NCI-H524 (cell line): ENCODE data around the gene HOXC13.

Experiments used
- DNase-seq, 2 experiments: peaks; one replicate each; lab custom pipeline; 2025; lab: John Stamatoyannopoulos, UW

HOXC13 gene

DNA sequence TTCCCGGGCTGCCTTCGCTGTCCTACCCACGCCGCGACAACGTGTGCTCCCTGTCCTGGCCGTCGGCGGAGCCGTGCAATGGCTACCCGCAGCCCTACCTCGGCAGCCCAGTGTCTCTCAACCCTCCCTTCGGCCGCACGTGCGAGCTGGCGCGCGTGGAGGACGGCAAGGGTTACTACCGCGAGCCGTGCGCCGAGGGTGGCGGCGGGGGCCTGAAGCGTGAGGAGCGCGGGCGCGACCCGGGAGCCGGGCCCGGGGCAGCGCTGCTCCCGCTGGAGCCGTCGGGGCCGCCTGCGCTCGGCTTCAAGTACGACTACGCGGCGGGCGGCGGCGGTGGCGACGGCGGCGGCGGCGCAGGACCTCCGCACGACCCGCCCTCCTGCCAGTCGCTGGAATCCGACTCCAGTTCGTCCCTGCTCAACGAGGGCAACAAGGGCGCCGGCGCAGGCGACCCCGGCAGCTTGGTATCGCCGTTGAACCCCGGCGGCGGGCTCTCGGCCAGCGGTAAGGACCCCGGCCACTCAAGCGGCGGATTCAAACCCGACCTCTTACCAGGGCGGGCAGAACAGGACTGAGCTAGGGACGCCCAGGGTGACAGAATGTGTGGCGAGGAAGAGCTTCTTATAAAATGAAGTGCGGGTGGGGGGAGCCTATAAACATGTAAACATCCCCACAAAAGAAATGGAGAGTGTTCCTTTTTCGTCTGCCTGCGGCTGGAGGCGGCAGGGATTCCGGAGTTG is 16.6 kb downstream of the HOXC13 start:
- DNase-seq = no peak

DNA sequence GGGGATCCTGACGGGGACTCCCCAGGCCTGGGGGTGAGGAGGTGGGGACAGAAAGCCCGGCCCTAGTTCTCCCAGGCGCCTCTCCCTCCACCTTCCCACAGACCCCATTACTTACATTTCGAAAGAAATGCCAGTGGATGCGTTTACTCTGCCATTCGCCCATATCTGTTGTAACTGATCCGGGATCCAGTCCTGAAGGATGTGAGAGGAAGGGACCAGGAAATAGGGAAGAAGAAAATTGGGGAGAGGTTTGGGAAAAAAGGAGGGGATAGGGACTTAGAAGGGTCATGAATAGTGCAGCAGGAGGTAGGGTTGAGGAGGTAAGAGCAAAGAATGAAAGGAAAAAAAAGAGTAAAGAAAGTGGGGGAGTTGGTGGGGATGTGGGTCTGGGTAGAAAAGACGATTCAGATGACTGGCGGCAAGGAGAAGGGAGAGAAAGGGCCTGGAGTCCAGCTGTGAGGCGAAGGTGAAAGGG is 17.2 kb downstream of the HOXC13 start:
- DNase-seq = no peak

DNA sequence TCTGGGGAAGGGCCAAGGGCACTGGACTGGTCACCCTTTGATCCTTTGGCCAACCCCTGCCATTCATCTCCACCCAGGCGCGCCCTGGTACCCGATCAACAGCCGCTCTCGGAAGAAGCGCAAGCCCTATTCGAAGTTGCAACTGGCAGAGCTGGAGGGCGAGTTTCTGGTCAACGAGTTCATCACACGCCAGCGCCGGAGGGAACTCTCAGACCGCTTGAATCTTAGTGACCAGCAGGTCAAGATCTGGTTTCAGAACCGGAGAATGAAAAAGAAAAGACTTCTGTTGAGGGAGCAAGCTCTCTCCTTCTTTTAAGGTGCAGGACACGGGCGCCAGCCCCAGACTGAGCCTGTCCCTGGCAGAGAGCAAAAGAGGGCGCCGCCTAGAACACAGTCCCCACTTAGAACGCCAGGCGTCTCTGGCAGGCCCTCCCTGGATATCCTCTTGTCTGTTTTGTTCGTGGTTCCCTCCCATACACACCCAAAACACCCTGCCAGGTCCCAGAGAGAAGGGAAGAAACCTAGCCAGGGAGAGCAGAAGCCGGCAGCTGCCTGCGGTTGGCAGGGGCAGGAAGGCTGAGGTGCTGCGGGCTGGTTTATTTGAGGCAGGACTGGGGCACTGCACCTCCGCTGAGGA is 17.7 kb downstream of the HOXC13 start:
- DNase-seq = no peak

DNA sequence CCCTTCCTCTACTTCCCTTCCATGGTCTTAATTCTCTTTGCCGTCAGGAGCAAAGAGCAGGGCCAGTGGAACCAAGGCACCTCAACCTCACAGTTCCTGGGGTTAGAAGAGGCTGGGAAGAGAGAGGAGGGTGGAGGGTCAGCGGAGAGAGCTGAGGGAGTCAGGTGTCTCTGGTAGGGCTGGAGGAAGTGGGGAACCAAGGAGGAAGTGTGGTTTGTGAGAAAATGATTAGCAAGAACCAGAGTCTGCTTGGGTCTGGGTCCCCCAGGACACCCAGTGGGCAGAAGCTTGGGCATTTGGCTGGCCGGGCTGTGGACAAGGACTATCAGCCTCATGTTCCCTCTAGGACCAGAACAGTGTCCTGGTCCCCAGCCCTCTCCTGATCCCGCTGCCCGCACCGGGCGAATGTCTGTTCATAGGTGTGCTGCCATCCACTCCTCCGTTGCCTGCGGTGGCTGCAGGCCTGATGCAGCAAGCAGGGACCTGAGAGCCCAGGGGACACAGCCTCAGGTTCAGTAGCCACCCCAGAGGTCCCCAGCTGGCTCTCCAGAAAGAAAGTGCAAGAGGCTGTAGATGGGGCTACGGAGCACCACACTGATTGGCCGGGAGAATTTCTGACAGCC is 18.4 kb downstream of the HOXC13 start:
- no peak for DNase-seq

DNA sequence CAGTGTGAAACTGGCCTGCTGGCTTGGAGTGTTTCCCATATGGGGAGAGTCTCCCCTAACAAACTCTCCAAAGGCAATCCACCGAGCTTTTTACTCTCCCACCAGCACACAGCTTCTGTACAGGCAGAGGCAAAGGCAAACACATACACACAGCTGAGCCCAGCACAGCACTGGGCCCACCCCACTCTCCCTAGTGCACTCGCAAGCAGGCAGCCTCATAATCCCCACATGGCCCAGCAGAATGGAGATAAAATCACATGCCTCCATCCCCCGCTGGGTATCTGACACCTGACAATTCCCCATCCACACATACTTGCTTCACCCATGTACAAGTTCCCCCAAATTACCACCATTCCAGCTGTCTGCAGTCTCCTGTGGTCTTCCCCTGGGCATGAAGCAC is 19.5 kb downstream of the HOXC13 start:
- DNase-seq = peak in 1 of 2 experiments; percentile 17

DNA sequence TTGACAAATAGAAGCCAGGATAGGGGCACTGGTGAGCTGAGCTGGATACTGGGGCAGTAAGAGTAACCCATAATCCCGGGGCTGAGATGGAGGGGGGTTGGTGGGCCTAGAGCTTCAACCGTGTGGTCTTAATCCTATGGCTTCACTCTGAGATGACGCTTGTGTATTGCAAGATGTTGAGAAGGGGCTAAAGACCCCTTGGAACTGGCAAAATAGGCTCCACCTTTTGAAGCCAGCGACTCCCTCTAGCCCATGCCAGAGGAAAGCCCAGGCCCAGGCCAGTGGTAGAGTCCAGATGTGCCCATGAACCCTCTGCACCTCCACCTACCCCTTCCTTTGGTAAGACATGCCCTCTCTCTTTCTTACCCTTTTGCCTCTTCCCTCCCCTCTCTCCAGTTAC is 20.7 kb downstream of the HOXC13 start:
- no peak for DNase-seq

DNA sequence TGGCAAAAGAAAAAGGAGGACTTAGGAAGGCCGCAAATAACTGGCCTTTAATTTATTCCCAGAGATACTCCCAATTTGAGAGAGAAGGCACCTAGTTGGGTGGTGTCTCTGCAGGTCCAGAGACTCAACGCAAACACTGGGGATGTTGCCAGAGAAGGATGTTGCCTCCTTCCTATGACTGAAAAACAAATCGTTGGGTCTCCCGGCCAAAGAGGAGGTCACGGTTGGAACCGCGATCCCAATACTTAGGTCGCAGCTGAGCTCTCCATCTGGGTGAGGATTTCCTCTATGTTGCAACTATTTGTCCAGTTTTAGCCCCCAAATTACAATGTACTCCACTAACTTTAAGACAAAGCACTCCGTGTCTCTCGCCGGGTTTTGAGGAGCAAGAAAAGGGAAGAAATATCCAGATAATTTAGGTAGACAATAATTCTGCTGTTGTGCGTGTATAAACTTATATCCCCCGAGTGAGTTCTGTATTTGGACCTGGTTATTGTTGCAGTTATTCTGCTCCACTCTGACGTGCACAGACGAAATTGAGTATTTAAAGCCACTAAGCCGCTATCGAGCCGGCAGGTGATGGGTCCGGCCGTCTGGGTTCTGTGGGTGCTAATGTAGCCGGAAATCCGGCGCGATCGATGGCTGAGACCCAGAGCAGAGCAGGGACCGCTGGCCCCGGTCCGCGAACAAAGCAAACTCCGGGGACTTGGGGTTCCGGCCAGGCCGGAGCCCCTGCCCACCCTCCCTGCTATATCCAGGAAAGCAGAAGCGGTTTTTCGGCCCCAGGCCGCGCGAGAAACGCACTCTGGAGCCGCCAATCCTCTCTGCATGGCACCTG is 21.8 kb downstream of the HOXC13 start:
- DNase-seq = no peak

DNA sequence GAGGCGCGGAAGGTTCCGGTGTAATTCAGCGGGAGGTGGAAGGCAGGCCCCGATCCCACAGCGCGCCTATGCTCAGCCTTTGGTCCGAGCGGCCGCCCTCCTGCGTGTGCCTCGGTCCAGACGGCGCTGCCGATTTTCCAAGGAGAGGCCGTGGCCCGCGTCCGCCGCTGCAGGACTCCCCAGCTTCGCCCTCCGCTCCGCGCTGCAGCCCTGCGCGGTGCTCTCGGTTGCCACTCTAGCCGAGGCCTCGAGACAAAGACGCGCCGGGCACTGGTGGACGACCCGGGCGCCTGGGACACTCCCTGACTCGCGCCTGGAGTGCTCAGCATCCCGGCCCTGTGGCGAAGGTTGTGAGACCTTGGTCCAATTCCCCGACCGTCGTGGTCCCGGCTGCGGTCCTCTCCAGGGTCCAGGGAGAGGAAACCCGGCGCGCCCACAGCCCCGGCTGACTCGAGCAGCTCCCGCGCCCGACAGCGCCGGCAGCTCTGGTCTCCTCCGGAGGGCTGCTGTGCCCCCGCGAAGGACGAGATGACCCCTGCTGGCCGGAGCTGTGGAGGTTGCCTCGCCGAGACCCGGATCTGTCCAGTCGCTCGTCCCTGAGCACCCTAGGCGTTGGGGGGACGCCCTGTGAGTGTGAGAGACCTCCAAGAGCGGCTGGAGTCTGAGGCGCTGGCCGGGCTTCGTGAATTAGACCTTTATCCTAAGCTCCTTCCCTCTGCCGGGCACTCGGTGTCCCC is 22.6 kb downstream of the HOXC13 start:
- DNase-seq = peak in 1 of 2 experiments; percentile 26

DNA sequence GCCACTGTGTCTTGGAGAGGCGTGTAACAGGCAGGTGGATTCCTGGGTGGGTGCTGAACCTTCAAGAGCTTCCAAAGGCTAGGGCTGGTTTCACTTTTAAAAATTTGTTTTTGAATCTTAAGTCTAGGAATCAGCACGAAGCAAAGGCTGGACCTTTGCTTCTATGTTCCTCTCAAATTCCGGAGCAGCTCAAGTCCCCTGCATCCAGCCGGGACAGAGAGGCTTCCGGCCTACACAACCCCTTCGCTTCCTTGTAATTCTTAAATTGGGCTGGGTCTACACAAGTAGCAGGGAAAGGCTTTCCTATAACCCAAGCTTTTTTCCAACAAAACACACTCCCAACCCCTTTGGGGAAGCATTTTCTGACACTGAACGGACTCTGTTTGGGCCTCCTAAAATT is 24.4 kb downstream of the HOXC13 start:
- no peak for DNase-seq

DNA sequence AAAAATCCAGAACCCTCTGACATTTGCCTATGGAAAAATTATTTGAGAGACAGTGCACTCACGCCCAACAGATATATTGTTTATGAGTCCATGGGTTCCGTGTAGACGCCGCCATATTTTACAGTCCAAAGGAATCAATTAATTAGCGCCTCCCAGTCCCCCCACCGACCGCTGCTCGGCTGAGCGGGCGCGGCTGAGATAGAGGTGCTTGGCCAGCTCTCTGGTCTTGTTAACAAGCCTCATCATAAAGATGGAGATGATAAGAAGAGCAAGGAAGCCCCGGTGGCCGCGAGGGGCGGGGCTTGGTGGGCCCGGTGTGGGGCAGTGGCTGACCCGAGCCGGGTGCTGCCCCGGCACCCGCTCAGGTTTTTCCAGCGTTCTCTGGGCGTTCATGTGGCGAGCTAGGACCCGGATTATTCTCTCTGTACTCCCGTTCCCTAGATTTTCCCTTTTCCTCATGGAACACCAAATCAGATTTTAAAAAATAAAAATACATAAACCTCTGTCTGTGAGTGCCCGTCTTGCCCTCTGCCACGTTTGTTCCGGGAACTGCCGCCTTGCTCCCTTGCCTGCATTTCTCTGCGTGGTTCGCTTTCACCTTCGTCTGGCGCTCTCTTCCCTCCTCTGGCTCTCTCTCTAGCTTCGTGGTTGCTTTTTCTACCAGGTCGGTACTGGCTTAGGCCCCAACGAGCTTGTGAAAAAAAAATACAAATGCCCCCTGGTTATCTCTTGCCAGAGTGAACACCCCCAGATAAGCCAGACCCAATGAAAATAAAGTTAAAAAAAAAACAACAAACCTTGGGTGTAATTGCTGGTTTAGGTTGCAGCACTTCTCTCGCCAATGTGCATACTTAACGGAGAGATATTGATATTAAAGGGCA is 25.0 kb downstream of the HOXC13 start:
- no peak for DNase-seq

DNA sequence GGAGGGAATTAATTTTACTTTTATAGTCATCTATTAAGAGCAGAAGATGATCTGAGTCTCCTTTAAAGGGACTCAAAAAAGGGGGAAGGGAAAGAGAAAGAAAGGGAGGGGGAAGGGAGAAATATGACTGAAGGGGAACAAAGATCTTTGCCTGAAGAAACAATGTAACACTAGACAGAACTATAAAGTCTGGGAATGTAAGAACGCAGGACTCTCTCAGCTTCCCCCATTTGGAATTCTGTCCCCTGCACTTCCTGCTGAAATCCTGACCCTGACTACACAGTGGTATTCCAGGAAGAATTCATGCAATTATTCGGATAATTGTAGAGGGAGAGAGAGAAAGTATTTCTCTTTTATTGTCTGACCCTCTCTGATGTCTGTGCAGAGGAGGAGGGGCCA is 25.7 kb downstream of the HOXC13 start:
- DNase-seq = no peak

DNA sequence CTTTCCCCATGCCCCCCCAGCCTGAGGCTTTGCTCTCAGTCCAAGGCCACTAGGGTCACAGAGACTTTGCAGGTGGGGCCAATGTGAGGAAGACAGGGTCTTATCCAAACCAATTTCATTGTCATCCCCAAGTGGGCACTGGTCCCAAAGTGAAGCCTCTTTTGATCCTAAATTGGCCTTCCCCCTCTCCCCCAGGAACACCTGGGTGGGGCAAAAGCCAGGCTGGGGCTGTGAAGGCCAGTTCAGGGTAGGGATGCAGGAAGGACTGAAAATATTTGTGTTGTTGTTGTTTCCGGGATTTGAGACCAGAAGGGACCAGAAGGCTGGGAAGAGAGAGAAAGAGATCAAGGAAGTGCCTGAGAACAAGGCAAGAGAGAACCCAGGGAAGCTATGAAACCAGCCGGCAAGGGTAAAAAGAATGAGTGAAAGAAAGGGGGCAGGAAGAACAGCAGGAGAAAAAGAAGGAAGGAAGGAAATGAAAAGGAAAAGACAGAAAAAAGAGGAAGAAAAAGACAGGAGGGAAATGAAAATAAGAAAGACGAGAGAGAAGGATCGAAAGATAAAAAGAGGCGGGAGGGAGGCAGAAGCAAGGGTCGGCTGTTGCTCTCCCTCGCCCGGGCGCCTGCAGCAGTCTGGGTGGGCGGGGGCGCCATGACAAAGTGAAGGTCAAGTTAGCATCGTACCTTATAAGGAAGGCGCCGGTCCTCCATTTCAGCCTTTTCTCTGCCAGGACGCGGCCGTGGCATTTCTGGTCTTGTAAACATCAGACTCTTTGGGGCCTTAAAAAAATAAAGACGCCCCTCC is 26.9 kb downstream of the HOXC13 start:
- DNase-seq = peak; percentile 24 to 26

DNA sequence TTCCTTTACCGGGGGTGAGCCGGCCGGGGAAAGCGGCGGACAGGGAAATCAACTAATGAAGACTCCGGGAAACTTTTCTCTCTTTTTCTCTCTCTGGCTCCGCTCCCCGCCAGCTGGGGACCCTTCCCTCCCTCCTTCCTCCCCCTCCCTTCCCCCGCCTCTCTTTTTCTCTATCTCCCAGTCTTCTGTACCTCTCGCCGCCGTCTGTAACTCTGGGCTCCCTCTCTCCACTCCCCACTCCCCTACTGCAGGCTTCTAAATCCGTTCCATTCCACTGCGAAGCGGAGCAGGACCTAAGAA is 27.4 kb downstream of the HOXC13 start:
- DNase-seq = no peak

DNA sequence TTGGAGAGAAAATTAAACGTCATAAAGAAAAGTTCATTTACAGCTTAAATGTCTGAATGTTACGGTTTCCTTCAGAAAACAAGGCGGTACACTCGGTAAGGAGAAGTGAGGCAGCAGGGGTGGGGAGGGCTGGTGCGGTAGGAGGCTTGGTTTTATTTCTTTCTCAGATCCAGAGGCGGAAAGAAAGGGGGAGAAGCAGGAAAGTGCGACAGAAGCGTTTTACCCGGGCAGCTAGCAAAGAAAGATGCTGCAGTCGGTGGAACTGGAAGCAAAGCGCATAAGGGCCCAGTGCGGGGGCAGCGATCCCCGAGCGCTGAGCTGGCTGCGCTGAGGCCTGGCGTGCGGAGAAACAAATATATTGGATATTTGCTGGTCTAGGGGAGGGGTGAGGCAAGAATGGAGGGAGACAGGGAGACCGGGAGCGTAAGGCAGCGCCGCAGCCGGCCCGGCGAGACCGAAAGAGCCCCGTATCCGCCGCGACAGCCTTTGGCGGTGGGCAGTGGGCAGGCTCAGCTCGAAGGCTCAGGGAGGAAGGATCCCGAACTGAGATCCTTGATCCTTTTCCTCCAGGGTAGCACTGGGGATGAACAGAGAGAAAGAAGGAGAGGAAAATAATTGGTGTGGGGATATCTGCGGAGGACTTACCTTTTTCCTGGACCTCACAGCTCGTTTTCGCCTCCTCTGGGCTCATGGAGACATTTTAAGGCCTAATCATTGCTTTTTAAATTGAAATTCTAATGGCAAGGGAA is 27.9 kb downstream of the HOXC13 start:
- DNase-seq = no peak

DNA sequence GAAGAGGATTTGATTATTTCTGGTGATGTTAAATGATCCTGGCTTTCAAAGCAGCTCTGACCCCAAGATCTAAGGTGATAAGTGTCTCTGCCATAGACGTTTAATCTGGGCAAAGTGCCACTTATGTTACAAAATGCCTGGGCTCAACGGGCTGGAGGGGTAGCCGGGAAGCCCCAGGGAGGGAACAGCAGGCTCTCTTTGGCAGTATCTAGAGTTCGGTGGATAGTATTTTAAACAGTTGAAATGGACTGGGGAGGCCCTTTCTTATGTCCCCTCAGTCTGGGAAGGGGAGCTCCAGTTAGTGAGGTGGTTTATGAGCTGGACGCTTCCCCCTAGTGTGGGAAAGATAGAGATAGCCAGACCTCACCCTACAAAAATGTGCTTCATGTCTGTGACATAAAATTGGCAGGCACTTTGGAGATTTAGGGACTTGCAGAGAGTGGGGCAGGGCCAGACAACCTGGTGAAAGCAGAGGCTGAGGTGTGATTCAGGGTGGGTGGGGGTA is 28.8 kb downstream of the HOXC13 start:
- peak; percentile 38 to 67 for DNase-seq

DNA sequence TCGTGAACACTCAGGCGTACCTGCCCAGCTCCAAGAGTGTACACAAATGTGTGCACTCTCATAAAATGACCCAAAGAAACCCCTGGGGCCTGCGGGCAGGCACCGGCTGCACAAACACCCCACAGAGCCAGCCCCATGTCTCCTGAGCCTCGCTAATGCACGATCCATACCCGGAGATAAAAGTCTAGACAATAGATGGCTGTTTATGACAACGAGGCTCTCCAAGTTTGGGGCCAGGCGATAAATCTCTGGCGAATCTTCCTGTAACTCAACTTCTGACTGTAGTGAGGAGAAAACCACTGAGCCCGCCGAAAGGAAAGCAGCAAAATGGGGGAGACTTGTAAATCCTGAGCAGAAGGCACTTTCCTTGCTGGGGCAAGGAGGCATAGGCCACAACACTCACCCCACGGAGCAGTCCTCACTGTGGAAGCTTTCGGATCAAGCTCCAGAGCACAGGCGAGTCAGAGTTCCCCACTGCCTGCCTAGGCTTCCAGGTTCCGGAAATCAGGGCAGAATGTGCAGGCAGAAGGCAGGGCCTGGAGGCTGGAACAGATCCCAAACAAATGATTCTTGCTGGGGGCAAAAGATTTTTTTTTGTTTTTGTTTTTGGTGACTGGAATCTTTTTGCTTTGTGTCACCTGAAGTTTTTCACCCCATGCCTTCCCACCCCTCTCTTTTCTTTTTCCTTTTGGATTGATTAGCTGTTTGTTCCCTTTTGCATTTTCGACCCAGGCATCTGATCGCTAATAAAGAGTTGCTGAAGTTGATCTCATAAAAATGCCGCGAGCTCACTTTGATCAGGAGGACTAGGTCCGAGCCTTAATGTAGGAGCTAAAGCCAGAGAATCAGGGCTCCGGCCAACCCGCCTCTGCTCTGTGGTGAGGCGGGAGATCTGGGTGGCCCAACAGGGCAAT is 29.8 kb downstream of the HOXC13 start:
- no peak for DNase-seq

DNA sequence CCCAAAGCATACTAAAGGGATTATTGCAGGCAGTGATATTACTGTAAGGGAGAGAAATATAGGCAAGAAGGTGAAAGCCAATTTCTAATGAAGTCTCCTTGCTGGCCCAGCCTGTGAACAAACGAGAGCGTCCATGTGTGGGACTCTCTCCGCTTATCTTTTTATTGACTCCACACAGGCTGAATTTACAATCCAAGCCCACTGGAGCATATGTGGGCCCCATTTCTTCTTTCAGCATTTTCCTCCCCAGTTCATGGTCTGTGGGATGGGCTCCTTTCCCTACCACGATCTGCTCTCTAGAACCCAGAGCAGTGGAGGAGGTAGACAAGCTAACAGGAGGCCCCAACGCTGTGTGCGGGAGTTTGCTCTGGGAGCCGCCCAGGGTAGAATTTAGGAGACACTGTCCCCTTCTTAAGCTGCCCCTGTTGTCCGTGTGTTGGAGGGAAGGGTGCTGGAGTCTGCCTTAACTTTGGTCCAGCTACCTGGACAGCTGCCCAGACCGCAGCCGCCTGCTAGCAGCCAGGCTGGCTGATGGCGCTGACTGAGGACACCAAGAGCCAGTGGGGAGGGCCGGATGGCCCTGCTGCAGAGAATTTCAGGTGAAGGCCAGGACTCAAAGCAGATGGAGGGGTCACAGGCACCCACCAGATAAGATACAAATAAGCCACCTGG is 31.1 kb downstream of the HOXC13 start:
- no peak for DNase-seq
